ENCODE measurements around the gene TRPM2. TPM values are rescaled to one million over a fixed set of nuclear protein-coding genes. Genes with fewer than 3 reads are reported as not detected.
A peak's percentile ranks its signal among the peaks of the same experiment; 100 is the strongest.
"Not testable (repeated sequence)": the region's sequence is repeated elsewhere in the genome, so short reads cannot be mapped to it uniquely, and the experiment has no call there.

TRPM2 gene
- total and polyA plus RNA-seq, 2 of the 13 experiments (the other 11 are each of a cell fraction or from before 2014, with no cell fraction given) = 0.07 to 0.20 TPM

DNA sequence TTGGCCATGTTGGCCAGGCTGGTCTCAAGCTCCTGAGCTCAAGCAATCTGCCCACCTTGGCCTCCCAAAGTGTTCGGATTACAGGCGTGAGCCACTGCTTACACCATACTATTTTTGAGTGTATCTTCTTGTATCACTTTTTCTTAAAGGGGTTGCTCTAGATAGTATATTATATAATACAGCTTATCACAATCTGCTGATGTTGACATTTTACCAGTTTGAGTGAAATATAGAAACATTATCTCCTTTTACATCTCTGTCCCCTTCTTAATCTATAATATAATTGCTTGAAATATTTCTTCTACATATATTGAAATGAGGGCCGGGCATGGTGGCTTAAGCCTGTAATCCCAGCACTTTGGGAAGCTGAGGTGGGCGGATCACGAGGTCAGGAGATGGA, 8.5 kb downstream of the TRPM2 start:
- H4K20me1 ChIP-seq (ENCODE audit: insufficient read depth, low read length); POLR2A ChIA-PET; BruUV-seq (replicated peaks); H3K4me1 ChIP-seq (ENCODE audit: insufficient read depth, low read length); H3K4me3 ChIP-seq (replicated peaks in 1 of 3; ENCODE audit: insufficient read depth in 1 of 3, low read depth in 2 of 3, low read length in 3 of 3); H3K4me2 ChIP-seq (ENCODE audit: low read depth, low read length); H3K36me3 ChIP-seq (replicated peaks in 1 of 2; ENCODE audit: control insufficient read depth in 1 of 2, insufficient read depth in 2 of 2, low read length in 2 of 2); FAIRE-seq; H3K9ac ChIP-seq (ENCODE audit: insufficient read depth, low read depth, low read length); H2AFZ ChIP-seq (ENCODE audit: low read length); ATAC-seq; H3K79me2 ChIP-seq (ENCODE audit: insufficient read depth, low read length); H3K9me3 ChIP-seq (ENCODE audit: low read length); in situ Hi-C loops (cut with HindIII; ENCODE audit: extremely low pct_ligation_motif_present, low pct_unique_long_range_greater_than_20kb); DNase-seq (ENCODE audit: low spot score); CTCF ChIA-PET (ENCODE audit: low intra/inter-chr PET ratio, low total read pairs); H3K27ac ChIP-seq (ENCODE audit: extremely low read length, insufficient read depth, low read length): not testable (repeated sequence)
- WGBS (ENCODE audit: low lambda C conversion rate) = 32% methylated on average over 5 of the region's 5 CpGs
- intact Hi-C loops (cut with micrococcal nuclease; ENCODE audit: unreplicated experiment) = loop anchor here (10.0 kb wide), 1 partner anchor 73 kb away; no protein-coding TSS in a partner anchor
- peaks cover 2 to 32% of the 10 kb centered on the region in 2 experiments; a peak in 4 of 5 replicates for H3K27me3 ChIP-seq (ENCODE audit: control insufficient read depth in 1 of 2, insufficient read depth in 2 of 2, low read length in 2 of 2)
- peak; percentile 55 for TF ChIP-seq MAFF (IDR thresholded peaks at IDR 0.05; ENCODE audit: low read depth, low read length)
- peak; percentile 69 to 82 for TF ChIP-seq MAFK (conservative IDR thresholded peaks at IDR 0.05 in 1 of 2, IDR thresholded peaks at IDR 0.05 in 1 of 2; ENCODE audit: low read length in 2 of 2)

DNA sequence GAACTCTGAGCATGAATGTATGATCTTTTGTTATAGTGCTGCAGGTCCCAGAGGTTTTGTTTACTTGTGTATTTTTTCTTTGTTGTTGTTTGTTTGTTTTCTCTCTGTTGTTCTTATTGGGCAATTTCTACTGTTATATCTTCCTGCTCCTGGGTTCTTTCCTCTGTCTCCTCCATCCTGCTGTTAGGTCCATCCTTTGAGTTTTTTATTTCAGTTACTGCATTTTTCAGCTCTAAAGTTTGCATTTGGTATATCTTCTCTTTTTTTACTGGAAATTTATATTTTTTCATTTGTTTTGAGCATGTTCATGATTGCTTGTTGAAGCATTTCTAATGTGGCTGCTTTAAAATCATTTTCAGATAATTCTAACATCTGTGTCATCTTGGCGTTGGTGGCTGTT, 9.9 kb downstream of the TRPM2 start:
- no peaks in the 10 kb centered on the region for H4K20me1 ChIP-seq (ENCODE audit: insufficient read depth, low read length)
- H3K4me3 ChIP-seq (replicated peaks in 1 of 3; ENCODE audit: insufficient read depth in 1 of 3, low read depth in 2 of 3, low read length in 3 of 3) = no peak overlapping the region
- no peaks in the 10 kb centered on the region for H3K4me1 ChIP-seq (ENCODE audit: insufficient read depth, low read length)
- H3K36me3 ChIP-seq (replicated peaks in 1 of 2; ENCODE audit: control insufficient read depth in 1 of 2, insufficient read depth in 2 of 2, low read length in 2 of 2) = no peaks in the 10 kb centered on the region
- H3K79me2 ChIP-seq (ENCODE audit: insufficient read depth, low read length) = no peaks in the 10 kb centered on the region
- WGBS (ENCODE audit: low lambda C conversion rate) = 91% methylated on average over 1 of the region's 1 CpG
- H3K9me3 ChIP-seq (ENCODE audit: low read length) = no peaks in the 10 kb centered on the region
- no TSS peak for BruUV-seq (replicated peaks)
- ATAC-seq (no peak), FAIRE-seq (no peak), DNase-seq (ENCODE audit: low spot score) (no peak)
- no peak for TF ChIP-seq HNF4A (CRISPR knock-in tag; IDR thresholded peaks at IDR 0.05)
- TF ChIP-seq ZNF160 (CRISPR knock-in tag; IDR thresholded peaks at IDR 0.05) = peak; percentile 96
- H3K27me3 ChIP-seq (ENCODE audit: control insufficient read depth in 1 of 2, insufficient read depth in 2 of 2, low read length in 2 of 2) = peaks cover 0 to 38% of the 10 kb centered on the region in 2 experiments; a peak in 4 of 5 replicates
- H3K9ac ChIP-seq (ENCODE audit: insufficient read depth, low read depth, low read length) = no peak overlapping the region
- H2AFZ ChIP-seq (ENCODE audit: low read length) = no peak overlapping the region
- no peak overlapping the region for H3K4me2 ChIP-seq (ENCODE audit: low read depth, low read length)
- H3K27ac ChIP-seq (ENCODE audit: extremely low read length, insufficient read depth, low read length) = no peak overlapping the region
- CTCF ChIA-PET (ENCODE audit: low intra/inter-chr PET ratio, low total read pairs) = no interaction called here
- in situ Hi-C loops (cut with HindIII; ENCODE audit: extremely low pct_ligation_motif_present, low pct_unique_long_range_greater_than_20kb) = no loop called here
- intact Hi-C loops (cut with micrococcal nuclease; ENCODE audit: unreplicated experiment) = loop anchor here (10.0 kb wide), 1 partner anchor 72 kb away; no protein-coding TSS in a partner anchor
- POLR2A ChIA-PET = no interaction called here

All from HepG2 (cell line).